IMR-90 (cell line): ENCODE data around the gene EPB41L2.

Experiments
- CEBPB ChIP-seq: IDR thresholded peaks from 2 replicates; pipeline ENCODE4 v1.6.1; 2012; ENCODE audit warnings: low read depth, low read length, improper control_type of control experiment
- CTCF ChIP-seq: conservative IDR thresholded peaks from 2 replicates; pipeline ENCODE4 v1.5.1; 2012; ENCODE audit warnings: mild to moderate bottlenecking, low read depth, low read length, improper control_type of control experiment
- FOS ChIP-seq: fragments of 150-350 bp; IDR thresholded peaks from 2 replicates; pipeline ENCODE4 v1.6.1; 2016; ENCODE audit warnings: low read depth, low read length
- NFE2L2 ChIP-seq: fragments of 150-350 bp; IDR thresholded peaks from 2 replicates; pipeline ENCODE4 v1.6.1; 2016; ENCODE audit warnings: low read depth, mild to moderate bottlenecking, low read length
- POLR2A ChIP-seq: IDR thresholded peaks from 2 replicates; pipeline ENCODE4 v1.6.1; 2012; ENCODE audit warnings: mild to moderate bottlenecking, low read depth, low read length
- RAD21 ChIP-seq: IDR thresholded peaks from 2 replicates; pipeline ENCODE4 v1.6.1; 2012; ENCODE audit warnings: low read length, improper control_type of control experiment
- RCOR1 ChIP-seq: IDR thresholded peaks from 2 replicates; pipeline ENCODE4 v1.6.1; 2012; ENCODE audit warnings: mild to moderate bottlenecking, low read length, improper control_type of control experiment; ENCODE audit not compliant: insufficient replicate concordance
- RFX5 ChIP-seq: IDR thresholded peaks from 2 replicates; pipeline ENCODE4 v1.8.0; 2012; ENCODE audit warnings: low read depth, mild to moderate bottlenecking, low read length, moderate library complexity
- SMC3 ChIP-seq: fragments of 150-350 bp; IDR thresholded peaks from 2 replicates; pipeline ENCODE4 v1.6.1; 2016; ENCODE audit warnings: low read depth, mild to moderate bottlenecking, antibody characterized with exemption, low read length, moderate library complexity

- TF ChIP-seq CTCF: no peak
- TF ChIP-seq RAD21: no peak
- no peak for TF ChIP-seq NFE2L2
- TF ChIP-seq RCOR1: no peak
- no peak for TF ChIP-seq POLR2A
- no peak for TF ChIP-seq SMC3
- TF ChIP-seq FOS: no peak
- TF ChIP-seq CEBPB: no peak
- no peak for TF ChIP-seq RFX5
These were observed 233.6 kb downstream of the EPB41L2 start for GRCh38 chr6:130829333-130829910.
